ENCODE measurements around the gene ASIC4. TPM values are rescaled to one million over a fixed set of nuclear protein-coding genes. Genes with fewer than 3 reads are reported as not detected.

The ASIC4 gene
- total and polyA plus RNA-seq, 2 of the 8 experiments (the other 6 are each of a cell fraction or from before 2014, with no cell fraction given): 0.12 to 0.22 TPM

DNA sequence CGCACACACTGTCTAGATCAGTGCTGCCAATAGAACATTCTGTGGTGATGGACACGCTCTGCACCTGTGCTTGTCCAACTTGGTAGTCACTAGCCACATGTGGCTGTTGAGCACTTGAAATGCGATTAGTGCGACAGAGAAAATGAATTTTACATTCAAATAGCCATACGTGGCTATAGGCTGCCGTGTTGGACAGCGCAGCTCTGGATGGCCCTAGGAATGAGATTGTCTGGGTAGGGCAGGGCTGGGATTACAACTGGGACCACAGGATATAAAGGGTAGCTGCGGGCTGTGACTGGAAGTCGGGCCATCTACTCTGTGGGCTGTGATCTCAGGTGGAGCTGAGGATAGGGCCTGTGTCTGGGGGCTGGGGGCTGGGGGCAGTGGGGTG, 5.2 kb downstream of the ASIC4 start:
- Histone ChIP-seq H3K18ac (ENCODE audit: extremely low read depth, low read length) (no peak overlapping the region), H3K79me1 (ENCODE audit: low read depth, low read length) (no peaks in the 10 kb centered on the region), H3K14ac (ENCODE audit: insufficient read length) (no peak overlapping the region), H3K4me2 (ENCODE audit: insufficient read depth in 1 of 2, low read depth in 2 of 2, low read length in 2 of 2) (no peak overlapping the region), H3K23me2 (ENCODE audit: low read depth, low read length) (peaks cover 5% of the 10 kb centered on the region; the same call in 1 of the 2 replicates), H4K91ac (replicated peaks; ENCODE audit: insufficient read length, low read length) (peak overlapping the region; percentile 2), H2BK20ac (ENCODE audit: low read length) (no peak overlapping the region), H3K4me3 (ENCODE audit: extremely low read depth in 1 of 4, insufficient read depth in 2 of 4, low read depth in 3 of 4, low read length in 4 of 4) (no peak overlapping the region), H4K5ac (ENCODE audit: insufficient read length, low read depth, low read length) (no peak overlapping the region), H3K4ac (replicated peaks; ENCODE audit: insufficient read length, low read depth, low read length) (no peak overlapping the region), H2BK120ac (replicated peaks; ENCODE audit: low read depth, low read length) (no peak overlapping the region), H3K9ac (replicated peaks in 1 of 4; ENCODE audit: extremely low read depth in 1 of 4, low read depth in 3 of 4, low read length in 3 of 4) (no peak overlapping the region), H4K20me1 (replicated peaks in 1 of 2; ENCODE audit: control insufficient read depth in 1 of 2, insufficient read depth in 2 of 2, low read length in 2 of 2) (peaks cover 0 to 5% of the 10 kb centered on the region in 2 experiments), H4K8ac (ENCODE audit: extremely low read depth, insufficient read depth, low read length) (no peak overlapping the region), H3K79me2 (ENCODE audit: control insufficient read depth in 1 of 2, insufficient read depth in 2 of 2, low read length in 2 of 2) (no peaks in the 10 kb centered on the region), H2BK5ac (ENCODE audit: low read depth, low read length) (no peak overlapping the region), H3K27me3 (replicated peaks in 1 of 4; ENCODE audit: control insufficient read depth in 3 of 4, extremely low read depth in 1 of 4, insufficient read depth in 3 of 4, low read length in 3 of 4) (peaks cover 0 to 25% (median 17%) of the 10 kb centered on the region in 4 experiments; a peak in 6 of 7 replicates), H3K4me1 (replicated peaks in 1 of 4; ENCODE audit: control insufficient read depth in 3 of 4, insufficient read depth in 4 of 4, low read length in 3 of 4) (peaks cover 0 to 29% (median 19%) of the 10 kb centered on the region in 4 experiments; a peak in 6 of 7 replicates), H3K23ac (ENCODE audit: insufficient read length) (no peak overlapping the region), H3K9me3 (ENCODE audit: insufficient read depth in 2 of 2, low read depth in 1 of 2, low read length in 1 of 2) (no peaks in the 10 kb centered on the region), H2AK5ac (ENCODE audit: low read depth, low read length) (0 out of 2 replicates have a peak overlapping the region, but pooled peaks have one; percentile 1), H3K27ac (ENCODE audit: low read depth, low read length) (no peak overlapping the region), H2AFZ (ENCODE audit: low read length) (no peak overlapping the region), H2BK15ac (ENCODE audit: low read length) (no peak overlapping the region), H2BK12ac (ENCODE audit: low read depth, low read length) (no peak overlapping the region), H3K36me3 (ENCODE audit: control insufficient read depth in 2 of 4, insufficient read depth in 4 of 4, low read length in 3 of 4) (no peaks in the 10 kb centered on the region), H3K56ac (replicated peaks; ENCODE audit: insufficient read length, low read depth, low read length) (no peak overlapping the region)
- DNase-seq (ENCODE audit: low read depth in 1 of 2, low spot score in 2 of 2): no peak
- ChIA-PET CTCF (ENCODE audit: partially characterized antibody) (interaction anchor here (0.6 to 113.1 kb wide), 10 partner anchors 6 to 231 kb away, joined by 3 to 7248 read pairs (median 41); partner anchors contain the start of genes ASIC4, DES, DNPEP and GMPPA), POLR2A (ENCODE audit: partially characterized antibody) (interaction anchor here (1.1 to 5.5 kb wide), 7 partner anchors 10 to 78 kb away, joined by 3 to 36 read pairs (median 5); partner anchors contain the start of genes GMPPA and STK11IP)
- TF ChIP-seq HDAC6 (IDR thresholded peaks at IDR 0.05; ENCODE audit: low read depth, low read length) (no peak), SP1 (IDR thresholded peaks at IDR 0.05; ENCODE audit: low read depth, low read length) (no peak), BCL11A (IDR thresholded peaks at IDR 0.05; ENCODE audit: low read depth in 2 of 2, low read length in 2 of 2) (no peak), SIN3A (conservative IDR thresholded peaks at IDR 0.05 in 1 of 2, IDR thresholded peaks at IDR 0.05 in 1 of 2; ENCODE audit: low read depth in 1 of 2, low read length in 2 of 2) (no peak), JUND (IDR thresholded peaks at IDR 0.05; ENCODE audit: low read length) (no peak), ZNF274 (IDR thresholded peaks at IDR 0.05; ENCODE audit: borderline replicate concordance, extremely low read depth, low read length) (no peak), CHD2 (IDR thresholded peaks at IDR 0.05; ENCODE audit: low read length) (no peak), TBP (IDR thresholded peaks at IDR 0.05; ENCODE audit: low read depth, low read length) (no peak)
- TF ChIP-seq, protein P1, sequence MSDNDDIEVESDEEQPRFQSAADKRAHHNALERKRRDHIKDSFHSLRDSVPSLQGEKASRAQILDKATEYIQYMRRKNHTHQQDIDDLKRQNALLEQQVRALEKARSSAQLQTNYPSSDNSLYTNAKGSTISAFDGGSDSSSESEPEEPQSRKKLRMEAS (IDR thresholded peaks at IDR 0.05): no peak
- 91% methylated on average over 9 of the region's 9 CpGs; no CpG with 5 or more reads in 1 of the 2 experiments for WGBS, 2 experiments (ENCODE audit: extremely low coverage in 1 of 2, insufficient coverage in 1 of 2, insufficient read length in 1 of 2, insufficient replicate concordance in 2 of 2, low coverage in 1 of 2, low lambda C conversion rate in 2 of 2, missing lambda C conversion rate in 1 of 2)
- FAIRE-seq: no peak
